HepG2 (cell line): ENCODE measurements around the gene FURIN. TPM values are rescaled to one million over a fixed set of nuclear protein-coding genes. Genes with fewer than 3 reads are reported as not detected.

ENCODE experiments used
- polyA plus RNA-seq, 8 experiments: library from polyadenylated mRNA; depleted of rRNA in 3 of 8; stranded (reverse) in 7 of 8; unstranded in 1 of 8; fragments of >200 nt; fragmentation: Illumina TruSeq in 4 of 8; extraction: Trizol in 4 of 8; gene quantifications; 2 replicates each; pipeline versions ENCODE4 v1.2.1 to v1.2.3, GENCODE V29; 2011 to 2016; ENCODE audit warnings: low read depth in 4 of 8, missing spikeins in 1 of 8, mixed read lengths in 1 of 8; ENCODE audit not compliant: insufficient read depth in 1 of 8
- small RNA-seq, 3 experiments: library from RNA; depleted of rRNA; stranded (forward); fragments of <200 nt; gene quantifications; one replicate each; pipeline ENCODE3, GENCODE V24; 2012; ENCODE audit warnings: low read depth in 2 of 3, low replicate concordance in 1 of 3; ENCODE audit not compliant: insufficient read length in 3 of 3, insufficient read depth in 2 of 3
- total RNA-seq, 5 experiments: library from RNA; depleted of rRNA; stranded (reverse); fragments of >200 nt; fragmentation: Illumina TruSeq; extraction: Trizol; gene quantifications; 2 replicates each; pipeline ENCODE4 v1.2.3, GENCODE V29; 2016; ENCODE audit warnings: low read depth in 1 of 5

Gene FURIN
- total and polyA plus RNA-seq, 2 of the 13 experiments (the other 11 are each of a cell fraction or from before 2014, with no cell fraction given), result 15.2 to 17.4 TPM

Small RNA genes within 50 kb of the gene (small RNA-seq; reads per million reads assigned to genes)
- 0 reads per million in 3 experiments for gene RN7SL363P

Other genes starting within 250 kb of the FURIN start
- 11.8 and 17.4 TPM in 2 replicates for gene BLM, start 151.2 kb upstream of the FURIN start, total RNA-seq (2016; rRNA removed; fragmentation: Illumina TruSeq; extraction: Trizol)
- 2.8 and 5.1 TPM in 2 replicates for gene BLM, start 151.2 kb upstream of the FURIN start, polyA plus RNA-seq (2011; rRNA removed)
- gene FES, start 15.9 kb downstream of the FURIN start, total RNA-seq (2016; rRNA removed; fragmentation: Illumina TruSeq; extraction: Trizol), result 8.5 and 9.5 TPM in 2 replicates
- gene FES, start 15.9 kb downstream of the FURIN start, polyA plus RNA-seq (2011; rRNA removed), result 4.0 and 4.3 TPM in 2 replicates
- gene MAN2A2, start 34.7 kb downstream of the FURIN start, total RNA-seq (2016; rRNA removed; fragmentation: Illumina TruSeq; extraction: Trizol), result 6.7 and 17.5 TPM in 2 replicates
- gene MAN2A2, start 34.7 kb downstream of the FURIN start, polyA plus RNA-seq (2011; rRNA removed), result 43.8 and 51.5 TPM in 2 replicates
- 28.3 and 30.0 TPM in 2 replicates for gene HDDC3, start 64.0 kb downstream of the FURIN start, total RNA-seq (2016; rRNA removed; fragmentation: Illumina TruSeq; extraction: Trizol)
- 18.7 and 21.7 TPM in 2 replicates for gene HDDC3, start 64.0 kb downstream of the FURIN start, polyA plus RNA-seq (2011; rRNA removed)
- 39.2 and 39.7 TPM in 2 replicates for gene UNC45A, start 66.7 kb downstream of the FURIN start, total RNA-seq (2016; rRNA removed; fragmentation: Illumina TruSeq; extraction: Trizol)
- 33.8 and 39.6 TPM in 2 replicates for gene UNC45A, start 66.7 kb downstream of the FURIN start, polyA plus RNA-seq (2011; rRNA removed)
- 10.0 and 15.1 TPM in 2 replicates for gene RCCD1, start 86.3 kb downstream of the FURIN start, total RNA-seq (2016; rRNA removed; fragmentation: Illumina TruSeq; extraction: Trizol)
- 12.9 and 14.1 TPM in 2 replicates for gene RCCD1, start 86.3 kb downstream of the FURIN start, polyA plus RNA-seq (2011; rRNA removed)
- gene PRC1, start 125.9 kb downstream of the FURIN start, total RNA-seq (2016; rRNA removed; fragmentation: Illumina TruSeq; extraction: Trizol), result 162 and 214 TPM in 2 replicates
- gene PRC1, start 125.9 kb downstream of the FURIN start, polyA plus RNA-seq (2011; rRNA removed), result 85.1 and 137 TPM in 2 replicates
- 14.7 and 16.5 TPM in 2 replicates for gene VPS33B, start 154.0 kb downstream of the FURIN start, total RNA-seq (2016; rRNA removed; fragmentation: Illumina TruSeq; extraction: Trizol)
- gene VPS33B, start 154.0 kb downstream of the FURIN start, polyA plus RNA-seq (2011; rRNA removed), result 13.9 and 15.8 TPM in 2 replicates
- gene SV2B, start 231.7 kb downstream of the FURIN start, total RNA-seq (2016; rRNA removed; fragmentation: Illumina TruSeq; extraction: Trizol), result not detected in 2 replicates
- gene SV2B, start 231.7 kb downstream of the FURIN start, polyA plus RNA-seq (2011; rRNA removed), result not detected in 2 replicates